GM12873 (cell line): ENCODE results near the gene PDZRN3.

Experiments
- TF ChIP-seq, protein P1 (sequence below): IDR thresholded peaks from 2 replicates; pipeline ENCODE4 v1.5.1; 2012; ENCODE audit warnings: low read depth, mild to moderate bottlenecking, moderate library complexity, low read length, control low read depth; ENCODE audit not compliant: insufficient read depth; ENCODE audit errors: missing control alignments

Gene PDZRN3

GRCh38 chr3:73475717-73476116 is 149.0 kb downstream of the PDZRN3 start:
- TF ChIP-seq, protein P1, sequence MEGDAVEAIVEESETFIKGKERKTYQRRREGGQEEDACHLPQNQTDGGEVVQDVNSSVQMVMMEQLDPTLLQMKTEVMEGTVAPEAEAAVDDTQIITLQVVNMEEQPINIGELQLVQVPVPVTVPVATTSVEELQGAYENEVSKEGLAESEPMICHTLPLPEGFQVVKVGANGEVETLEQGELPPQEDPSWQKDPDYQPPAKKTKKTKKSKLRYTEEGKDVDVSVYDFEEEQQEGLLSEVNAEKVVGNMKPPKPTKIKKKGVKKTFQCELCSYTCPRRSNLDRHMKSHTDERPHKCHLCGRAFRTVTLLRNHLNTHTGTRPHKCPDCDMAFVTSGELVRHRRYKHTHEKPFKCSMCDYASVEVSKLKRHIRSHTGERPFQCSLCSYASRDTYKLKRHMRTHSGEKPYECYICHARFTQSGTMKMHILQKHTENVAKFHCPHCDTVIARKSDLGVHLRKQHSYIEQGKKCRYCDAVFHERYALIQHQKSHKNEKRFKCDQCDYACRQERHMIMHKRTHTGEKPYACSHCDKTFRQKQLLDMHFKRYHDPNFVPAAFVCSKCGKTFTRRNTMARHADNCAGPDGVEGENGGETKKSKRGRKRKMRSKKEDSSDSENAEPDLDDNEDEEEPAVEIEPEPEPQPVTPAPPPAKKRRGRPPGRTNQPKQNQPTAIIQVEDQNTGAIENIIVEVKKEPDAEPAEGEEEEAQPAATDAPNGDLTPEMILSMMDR = no peak

DNA sequence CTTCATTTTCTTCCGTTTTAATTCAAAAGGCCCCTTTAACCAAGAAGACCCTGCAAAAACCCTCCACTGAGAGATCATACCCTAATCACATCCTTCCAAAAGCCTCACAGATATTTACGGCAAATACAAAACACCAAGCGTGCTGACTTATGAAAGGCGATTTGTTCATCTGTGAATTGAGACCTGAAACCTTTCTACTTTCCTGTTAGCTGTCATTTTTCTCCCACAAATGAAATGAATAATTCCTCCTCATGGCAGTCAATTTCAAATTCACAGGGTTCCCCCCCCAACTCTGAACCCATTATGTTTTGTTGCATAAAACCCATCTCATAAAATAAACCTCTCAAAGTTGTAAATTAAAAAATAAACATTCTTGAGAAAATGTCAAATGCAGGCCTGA is 149.6 kb downstream of the PDZRN3 start:
- TF ChIP-seq, protein P1 = no peak

- TF ChIP-seq, protein P1 = no peak
These were observed 150.1 kb downstream of the PDZRN3 start for GRCh38 chr3:73474619-73475018.

DNA sequence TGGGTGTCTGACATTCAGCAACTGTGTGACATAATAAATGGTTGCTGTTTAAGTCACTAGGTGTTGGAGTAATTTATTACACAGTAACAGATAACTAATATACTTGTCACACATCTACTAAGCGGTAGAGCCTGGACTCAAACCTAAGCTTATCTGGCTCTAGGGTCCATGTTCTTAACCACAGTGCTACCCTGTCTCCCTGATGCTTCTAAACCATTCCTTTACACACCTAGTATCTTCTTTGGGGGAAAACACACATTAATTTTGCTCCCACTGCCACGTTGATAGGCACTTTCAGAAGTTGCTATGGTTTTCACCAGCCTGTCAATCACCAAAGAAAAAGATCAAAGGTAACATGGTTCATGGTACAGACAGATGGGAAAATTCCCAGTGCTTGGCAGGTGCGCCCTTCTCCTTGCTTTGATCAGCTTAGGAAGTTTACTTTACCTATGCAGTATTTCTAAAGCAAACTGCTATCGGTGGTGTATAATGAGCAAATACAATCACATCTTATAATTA is 150.8 kb downstream of the PDZRN3 start:
- TF ChIP-seq, protein P1 = no peak

DNA sequence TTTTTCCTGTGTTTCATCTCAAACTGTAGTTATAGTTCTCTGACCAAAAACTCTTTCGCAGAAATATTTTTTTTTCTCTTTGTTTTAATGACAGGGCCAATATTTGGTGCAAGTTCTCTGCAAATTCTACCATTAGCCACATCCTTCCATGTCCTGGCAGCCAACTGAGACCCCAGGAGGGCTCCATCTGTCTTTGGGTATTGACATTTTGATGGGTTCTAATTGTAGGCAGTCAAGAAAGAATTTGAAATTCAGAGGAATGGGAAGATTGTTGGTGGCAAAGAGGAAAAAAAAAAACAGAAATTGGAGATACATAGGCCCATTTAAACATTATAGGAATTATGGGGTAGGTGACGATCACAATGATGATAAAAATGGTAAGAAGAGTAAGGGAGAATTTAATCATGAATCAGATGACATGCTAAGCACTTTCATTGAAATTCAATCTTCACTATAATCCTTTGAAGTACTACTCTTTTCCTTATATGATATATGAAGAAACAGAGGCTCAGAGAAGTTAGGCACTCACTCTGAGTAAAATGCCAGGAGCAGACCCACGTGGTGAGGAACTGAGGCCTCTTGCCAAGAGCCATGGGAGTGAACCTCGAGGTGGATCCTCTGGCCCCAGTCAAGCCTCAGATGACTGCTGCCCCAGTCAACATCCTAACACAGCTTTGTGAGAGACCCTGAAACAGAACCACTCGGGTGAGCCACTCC is 151.4 kb downstream of the PDZRN3 start:
- TF ChIP-seq, protein P1 = no peak

DNA sequence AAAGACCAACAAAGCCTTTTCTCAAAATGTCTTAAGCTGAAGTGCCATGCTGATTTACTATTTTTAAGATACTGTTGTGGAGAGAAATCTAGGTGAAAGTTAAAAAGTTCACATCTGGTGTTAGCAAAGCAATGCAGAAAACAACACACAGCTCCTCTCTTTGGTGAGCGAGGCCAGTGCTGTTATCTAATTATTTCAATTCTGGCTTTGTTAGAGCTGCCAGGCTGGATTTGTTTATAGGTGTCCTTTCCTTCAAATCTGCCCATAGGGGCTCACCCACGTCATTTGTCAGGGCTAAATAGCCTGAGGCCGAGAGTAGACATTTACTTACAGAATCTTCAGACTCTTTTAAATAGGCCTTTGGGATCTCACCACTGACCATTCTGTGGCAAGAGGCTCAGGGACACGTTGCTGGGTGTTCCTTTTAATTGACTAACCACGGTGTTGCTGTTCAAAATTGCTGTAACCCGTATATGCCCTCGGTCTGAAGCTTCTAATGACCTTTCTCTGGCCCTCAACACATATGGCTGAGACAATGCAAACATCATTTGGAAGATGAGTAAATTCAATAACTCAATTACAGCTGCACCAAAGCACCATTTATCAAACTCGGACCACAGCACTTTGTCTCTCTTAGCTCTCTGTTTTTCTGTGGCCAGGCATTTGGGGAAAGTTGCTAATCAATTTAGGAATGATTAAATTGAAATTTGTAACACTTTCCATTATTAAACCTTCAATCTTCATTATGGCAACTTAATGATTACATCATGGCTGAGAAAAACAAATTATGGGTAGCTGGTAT is 152.6 kb downstream of the PDZRN3 start:
- TF ChIP-seq, protein P1 = no peak

GRCh38 chr3:73470860-73471259 is 153.9 kb downstream of the PDZRN3 start:
- TF ChIP-seq, protein P1 = no peak
